SJSA1 (cell line): ENCODE data around the gene AMDHD2. TPM values are rescaled to one million over a fixed set of nuclear protein-coding genes. Genes with fewer than 3 reads are reported as not detected.
A peak's percentile ranks its signal among the peaks of the same experiment; 100 is the strongest.
"Not testable (repeated sequence)": the region's sequence is repeated elsewhere in the genome, so short reads cannot be mapped to it uniquely, and the experiment has no call there.

Experiments
- DNase-seq, 2 experiments: peaks; one replicate each; pipeline ENCODE4 v3.0.0-alpha.2; 2015 to 2020; ENCODE audit warnings: low spot score in 2 of 2, low read depth in 1 of 2
- H3K27ac ChIP-seq: fragments of 250-450 bp; sonication (Bioruptor Pico); 2 replicates; pipeline ENCODE4 v1.5.1; 2020; ENCODE audit warnings: mild to moderate bottlenecking, moderate library complexity
- H3K27me3 ChIP-seq: fragments of 250-450 bp; sonication (Bioruptor Pico); replicated peaks from 2 replicates; pipeline ENCODE4 v1.5.1; 2020; ENCODE audit warnings: mild to moderate bottlenecking, moderate library complexity
- H3K36me3 ChIP-seq: fragments of 250-450 bp; sonication (Bioruptor Pico); 2 replicates; pipeline ENCODE4 v1.5.1; 2020; ENCODE audit warnings: mild to moderate bottlenecking
- H3K4me1 ChIP-seq: fragments of 250-450 bp; sonication (Bioruptor Pico); replicated peaks from 2 replicates; pipeline ENCODE4 v1.6.1; 2021; ENCODE audit warnings: mild to moderate bottlenecking
- H3K4me3 ChIP-seq: fragments of 250-450 bp; sonication (Bioruptor Pico); 2 replicates; pipeline ENCODE4 v1.5.1; 2020; ENCODE audit warnings: mild to moderate bottlenecking
- H3K9me3 ChIP-seq: fragments of 250-450 bp; sonication (Bioruptor Pico); replicated peaks from 2 replicates; pipeline ENCODE4 v1.5.1; 2020; ENCODE audit warnings: mild to moderate bottlenecking
- total RNA-seq: library from RNA; depleted of rRNA; stranded (reverse); fragments of >200 nt; shearing (Covaris generic); gene quantifications from 2 replicates; pipeline ENCODE4 v1.2.3, GENCODE V29; 2014

Gene AMDHD2
- total RNA-seq, 1 experiment from 2014 or later: 12.6 TPM

- peaks cover 41% of the 10 kb centered on the region for H3K4me1 ChIP-seq
- peaks cover 8% of the 10 kb centered on the region for H3K9me3 ChIP-seq
- peak overlapping the region; percentile 34 for H3K4me3 ChIP-seq
- no peaks in the 10 kb centered on the region for H3K27me3 ChIP-seq
- DNase-seq: peak in 1 of 2 experiments; percentile 39
- peaks cover 37% of the 10 kb centered on the region for H3K36me3 ChIP-seq
- H3K27ac ChIP-seq: no peak overlapping the region
These were observed 12.4 kb downstream of the AMDHD2 start for GRCh38 chr16:2532494-2533141.

- H3K4me3 ChIP-seq, H3K27me3 ChIP-seq, H3K27ac ChIP-seq, DNase-seq, H3K9me3 ChIP-seq: not testable (repeated sequence)
- Histone ChIP-seq H3K36me3 (peaks cover 33% of the 10 kb centered on the region), H3K4me1 (peaks cover 41% of the 10 kb centered on the region)
These were observed 13.1 kb downstream of the AMDHD2 start for GRCh38 chr16:2533142-2533755.

GRCh38 chr16:2533912-2534311 lies 13.7 kb downstream of the AMDHD2 start:
- Histone ChIP-seq H3K9me3 (peaks cover 8% of the 10 kb centered on the region), H3K36me3 (peaks cover 26% of the 10 kb centered on the region), H3K27ac (no peak overlapping the region), H3K4me1 (peaks cover 41% of the 10 kb centered on the region), H3K27me3 (no peaks in the 10 kb centered on the region), H3K4me3 (no peak overlapping the region)
- no peak for DNase-seq

GRCh38 chr16:2534335-2534734 lies 14.2 kb downstream of the AMDHD2 start:
- H3K4me3 ChIP-seq, H3K27ac ChIP-seq, H3K9me3 ChIP-seq, H3K27me3 ChIP-seq, DNase-seq: not testable (repeated sequence)
- Histone ChIP-seq H3K4me1 (peaks cover 41% of the 10 kb centered on the region), H3K36me3 (peaks cover 24% of the 10 kb centered on the region)

- Histone ChIP-seq H3K36me3 (peaks cover 17% of the 10 kb centered on the region), H3K4me1 (peaks cover 41% of the 10 kb centered on the region), H3K9me3 (peaks cover 8% of the 10 kb centered on the region), H3K27ac (peak overlapping the region; percentile 78), H3K27me3 (no peaks in the 10 kb centered on the region), H3K4me3 (no peak overlapping the region)
- DNase-seq: peak; percentile 87 to 95
These were observed 15.4 kb downstream of the AMDHD2 start for GRCh38 chr16:2535625-2536013.

- Histone ChIP-seq H3K9me3 (peaks cover 8% of the 10 kb centered on the region), H3K4me3 (peak within 1 kb of the TSS; percentile 96), H3K27me3 (no peaks in the 10 kb centered on the region), H3K36me3 (peaks cover 11% of the 10 kb centered on the region), H3K27ac (peak within 1 kb of the TSS; percentile 70), H3K4me1 (peaks cover 28% of the 10 kb centered on the region)
- DNase-seq: peak; percentile 86 to 94
These were observed 17.5 kb downstream of the AMDHD2 start, which contains the start of gene PDPK1 for GRCh38 chr16:2537451-2538379. PDPK1 (plus strand) TSS chr16:2538021; CDS start chr16:2538113, 92 bp downstream.

- H3K4me3 ChIP-seq, DNase-seq, H3K9me3 ChIP-seq, H3K27ac ChIP-seq, H3K27me3 ChIP-seq: not testable (repeated sequence)
- Histone ChIP-seq H3K4me1 (peaks cover 25% of the 10 kb centered on the region), H3K36me3 (peaks cover 11% of the 10 kb centered on the region)
These were observed 19.1 kb downstream of the AMDHD2 start for GRCh38 chr16:2539192-2539844.

GRCh38 chr16:2539845-2540458 lies 19.8 kb downstream of the AMDHD2 start:
- DNase-seq, H3K4me3 ChIP-seq, H3K27ac ChIP-seq: not testable (repeated sequence)

GRCh38 chr16:2540912-2541311 lies 20.7 kb downstream of the AMDHD2 start:
- not testable (repeated sequence) for DNase-seq, H3K27ac ChIP-seq, H3K27me3 ChIP-seq, H3K4me3 ChIP-seq, H3K9me3 ChIP-seq
- peaks cover 14% of the 10 kb centered on the region for H3K4me1 ChIP-seq
- H3K36me3 ChIP-seq: peaks cover 11% of the 10 kb centered on the region

More at GRCh38 chr16:2539845-2540458, 19.8 kb downstream of the AMDHD2 start:
- H3K27me3 ChIP-seq, H3K9me3 ChIP-seq: not testable (repeated sequence)
- H3K36me3 ChIP-seq: peaks cover 11% of the 10 kb centered on the region
- H3K4me1 ChIP-seq: peaks cover 24% of the 10 kb centered on the region

GRCh38 chr16:2541409-2541808 lies 21.2 kb downstream of the AMDHD2 start:
- H3K27me3 ChIP-seq, DNase-seq: not testable (repeated sequence)

GRCh38 chr16:2543771-2544170 lies 23.6 kb downstream of the AMDHD2 start:
- H3K27me3 ChIP-seq, H3K27ac ChIP-seq, H3K4me1 ChIP-seq, H3K4me3 ChIP-seq, DNase-seq, H3K9me3 ChIP-seq, H3K36me3 ChIP-seq: not testable (repeated sequence)

More at GRCh38 chr16:2541409-2541808, 21.2 kb downstream of the AMDHD2 start:
- H3K27ac ChIP-seq, H3K4me1 ChIP-seq, H3K9me3 ChIP-seq, H3K4me3 ChIP-seq: not testable (repeated sequence)
- H3K36me3 ChIP-seq: peaks cover 11% of the 10 kb centered on the region

GRCh38 chr16:2550283-2550878 lies 30.2 kb downstream of the AMDHD2 start:
- H3K9me3 ChIP-seq, H3K4me1 ChIP-seq, H3K27ac ChIP-seq, DNase-seq, H3K4me3 ChIP-seq, H3K36me3 ChIP-seq, H3K27me3 ChIP-seq: not testable (repeated sequence)

- H3K4me3 ChIP-seq, H3K36me3 ChIP-seq, H3K27me3 ChIP-seq, DNase-seq, H3K27ac ChIP-seq, H3K9me3 ChIP-seq, H3K4me1 ChIP-seq: not testable (repeated sequence)
These were observed 31.3 kb downstream of the AMDHD2 start for GRCh38 chr16:2551420-2551889.
